ENCODE results near the gene MYO1B.

MYO1B gene

GRCh38 chr2:191246820-191247380 lies 1.7 kb downstream of the MYO1B start:
- DNase-seq (ENCODE audit: low read depth), result no peak
- no peak overlapping the region for H3K4me3 ChIP-seq (ENCODE audit: low read depth, low read length)
- TF ChIP-seq CTCF (IDR thresholded peaks at IDR 0.05; ENCODE audit: low read depth, low read length, missing control alignments), result no peak

- DNase-seq (ENCODE audit: low read depth), result no peak
Measured at GRCh38 chr2:191247381-191248057, 2.3 kb downstream of the MYO1B start.

GRCh38 chr2:191249156-191249813 lies 4.1 kb downstream of the MYO1B start:
- no peak overlapping the region for H3K4me3 ChIP-seq (ENCODE audit: low read depth, low read length)
- no peak for DNase-seq (ENCODE audit: low read depth)
- TF ChIP-seq CTCF (IDR thresholded peaks at IDR 0.05; ENCODE audit: low read depth, low read length, missing control alignments), result no peak

More at GRCh38 chr2:191247381-191248057, 2.3 kb downstream of the MYO1B start:
- TF ChIP-seq CTCF (IDR thresholded peaks at IDR 0.05; ENCODE audit: low read depth, low read length, missing control alignments), result no peak
- H3K4me3 ChIP-seq (ENCODE audit: low read depth, low read length), result no peak overlapping the region

GRCh38 chr2:191250400-191250799 lies 5.2 kb downstream of the MYO1B start:
- no peak for DNase-seq (ENCODE audit: low read depth)
- no peak for TF ChIP-seq CTCF (IDR thresholded peaks at IDR 0.05; ENCODE audit: low read depth, low read length, missing control alignments)
- H3K4me3 ChIP-seq (ENCODE audit: low read depth, low read length), result no peak overlapping the region

- no peak for TF ChIP-seq CTCF (IDR thresholded peaks at IDR 0.05; ENCODE audit: low read depth, low read length, missing control alignments)
- H3K4me3 ChIP-seq (ENCODE audit: low read depth, low read length), result no peak overlapping the region
- DNase-seq (ENCODE audit: low read depth), result no peak
Measured at GRCh38 chr2:191250986-191251385, 5.8 kb downstream of the MYO1B start.

GRCh38 chr2:191252699-191253098 lies 7.5 kb downstream of the MYO1B start:
- TF ChIP-seq CTCF (IDR thresholded peaks at IDR 0.05; ENCODE audit: low read depth, low read length, missing control alignments), result no peak
- no peak for DNase-seq (ENCODE audit: low read depth)
- H3K4me3 ChIP-seq (ENCODE audit: low read depth, low read length), result no peak overlapping the region
